G401.6 (cell line): ENCODE measurements around the gene CAMK2A.

ENCODE experiments used
- FAIRE-seq: peaks from 2 replicates; lab custom pipeline; 2012; peaks lifted over from hg19 to GRCh38; lab: Jason Lieb, UNC

Gene CAMK2A

DNA sequence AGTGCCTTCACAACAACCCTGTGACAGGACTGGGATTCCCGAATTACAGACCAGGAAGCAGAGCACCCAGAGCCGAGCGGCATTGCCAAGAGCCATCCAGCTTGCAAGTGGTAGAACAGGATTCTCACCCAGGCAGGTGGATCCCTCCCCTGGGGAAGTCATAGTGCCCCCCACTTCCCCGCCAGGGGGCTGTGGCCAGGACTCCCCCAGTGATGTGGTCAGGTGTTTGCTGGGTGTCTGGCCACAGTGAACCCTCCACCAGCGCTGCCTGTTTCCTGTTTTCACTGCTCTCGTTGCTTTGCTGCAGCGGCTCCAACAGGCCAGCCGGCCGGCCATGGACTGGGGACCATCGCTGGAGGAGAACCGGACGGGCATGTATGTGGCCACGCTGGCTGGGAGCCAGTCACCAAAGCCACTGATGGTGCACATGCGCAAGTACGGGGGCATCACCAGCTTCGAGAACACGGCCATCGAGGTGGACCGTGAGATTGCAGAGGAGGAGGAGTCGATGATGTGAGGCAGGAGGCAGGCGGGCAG, 80.4 kb downstream of the CAMK2A start:
- no peak for FAIRE-seq

DNA sequence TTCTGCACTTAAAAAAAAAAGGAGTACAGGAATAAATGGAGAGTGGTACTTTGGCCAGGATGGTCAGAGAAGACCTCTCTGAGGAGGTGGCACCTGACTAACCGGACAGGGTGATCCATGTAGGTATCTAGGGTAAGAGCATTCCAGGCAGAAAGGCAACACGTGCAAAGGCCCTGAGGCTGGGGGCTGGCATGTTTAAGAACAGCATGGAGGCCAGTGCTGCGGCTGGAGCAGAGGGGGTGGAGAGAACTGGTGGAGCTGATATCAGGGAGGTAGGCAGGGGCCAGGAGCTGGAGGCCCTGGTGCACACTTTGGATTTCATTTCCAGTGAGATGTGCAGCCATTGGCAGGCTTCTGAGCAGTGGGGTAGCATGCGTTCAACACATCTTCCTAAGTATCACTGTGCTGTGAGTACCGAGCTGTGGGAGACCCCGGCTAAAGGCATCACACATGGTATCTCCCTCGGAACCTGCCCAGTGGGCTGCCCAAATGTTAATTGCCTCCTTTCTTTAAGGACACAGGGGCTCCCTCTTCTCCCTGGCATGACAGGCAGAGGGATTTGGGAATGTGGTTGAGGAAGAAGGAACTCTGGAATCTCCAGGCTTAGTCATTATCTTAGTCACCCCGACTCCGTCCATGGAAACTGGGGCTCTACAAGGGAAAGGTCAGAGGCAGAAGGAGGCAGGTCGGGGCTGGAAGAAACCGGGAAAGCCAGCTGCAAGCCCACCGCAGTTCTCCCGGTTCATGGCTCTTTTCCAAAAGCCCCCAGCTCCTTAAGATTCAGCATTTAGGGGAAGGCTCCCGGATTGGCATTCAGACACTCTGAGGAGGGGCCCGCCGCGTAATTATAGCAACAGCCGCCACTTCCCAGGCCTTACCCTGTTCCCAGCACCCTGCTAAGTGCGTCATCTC, 81.1 kb downstream of the CAMK2A start:
- no peak for FAIRE-seq

DNA sequence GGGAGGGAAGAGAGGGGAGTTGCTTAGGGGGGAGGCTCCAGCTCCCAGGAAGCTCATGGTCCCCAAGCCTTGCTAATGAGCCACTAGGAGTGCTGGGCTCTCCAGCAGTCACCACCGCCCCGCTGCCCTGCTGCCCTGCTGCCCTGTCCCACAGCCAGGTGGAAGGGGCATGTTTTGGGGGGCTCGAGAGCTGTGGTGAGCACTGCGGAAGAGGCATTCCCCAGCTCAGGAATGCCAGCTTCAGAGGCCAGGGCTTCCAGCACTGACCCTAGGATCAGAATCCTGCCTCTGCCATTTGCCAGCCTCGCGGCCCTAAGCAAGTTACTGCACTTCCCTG, 82.8 kb downstream of the CAMK2A start:
- FAIRE-seq, result no peak

DNA sequence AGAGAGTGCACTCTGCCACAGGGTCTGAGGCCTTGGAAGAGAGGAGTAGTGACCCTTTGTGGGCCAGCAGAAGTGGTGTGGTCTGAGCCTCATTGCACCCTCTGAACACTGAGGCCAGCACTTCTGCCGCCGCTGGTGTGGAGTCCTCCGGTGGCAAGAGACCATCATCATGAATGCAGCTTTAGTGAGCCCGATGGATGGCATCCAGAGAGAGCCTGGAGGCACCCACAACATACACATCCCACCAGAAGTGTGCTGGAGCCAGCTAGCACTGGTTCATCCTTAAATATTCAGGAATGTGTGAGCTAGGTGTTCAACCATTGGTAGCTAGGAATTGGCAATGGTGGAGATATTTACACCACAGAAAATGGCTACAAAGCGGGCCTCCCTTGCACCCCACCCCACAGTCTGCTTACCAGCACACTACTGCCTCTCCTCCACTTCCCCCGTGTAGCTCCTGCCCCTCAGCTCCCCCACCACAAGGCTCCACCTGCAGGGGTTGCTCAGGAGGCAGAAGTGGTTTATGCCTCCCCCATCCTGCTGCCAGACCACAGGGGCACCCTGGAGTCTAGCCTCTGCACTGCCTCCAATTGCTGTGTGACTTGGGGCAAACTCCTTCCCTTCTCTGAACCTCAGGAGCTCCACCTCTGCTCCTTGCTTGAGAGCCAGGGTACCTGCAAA, 83.3 kb downstream of the CAMK2A start:
- FAIRE-seq, result no peak

DNA sequence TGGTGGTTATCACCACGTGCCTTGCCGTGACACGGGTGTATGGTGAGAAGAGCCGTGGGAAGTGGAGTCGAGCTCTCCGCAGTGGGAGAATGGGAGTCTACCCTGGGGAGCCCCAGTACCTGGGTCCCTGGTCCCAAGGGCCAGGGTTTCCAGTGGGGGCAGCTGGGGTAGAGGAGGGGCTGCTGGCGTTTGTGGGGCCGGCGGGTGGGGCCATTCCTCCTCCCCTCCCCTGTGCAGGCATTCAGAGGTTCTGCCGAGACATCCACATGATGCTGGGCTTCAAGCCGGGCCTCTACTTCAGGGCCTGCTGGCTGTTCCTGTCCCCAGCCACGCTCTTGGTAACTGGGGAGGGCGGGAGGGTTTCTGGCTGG, 85.0 kb downstream of the CAMK2A start:
- FAIRE-seq, result no peak

DNA sequence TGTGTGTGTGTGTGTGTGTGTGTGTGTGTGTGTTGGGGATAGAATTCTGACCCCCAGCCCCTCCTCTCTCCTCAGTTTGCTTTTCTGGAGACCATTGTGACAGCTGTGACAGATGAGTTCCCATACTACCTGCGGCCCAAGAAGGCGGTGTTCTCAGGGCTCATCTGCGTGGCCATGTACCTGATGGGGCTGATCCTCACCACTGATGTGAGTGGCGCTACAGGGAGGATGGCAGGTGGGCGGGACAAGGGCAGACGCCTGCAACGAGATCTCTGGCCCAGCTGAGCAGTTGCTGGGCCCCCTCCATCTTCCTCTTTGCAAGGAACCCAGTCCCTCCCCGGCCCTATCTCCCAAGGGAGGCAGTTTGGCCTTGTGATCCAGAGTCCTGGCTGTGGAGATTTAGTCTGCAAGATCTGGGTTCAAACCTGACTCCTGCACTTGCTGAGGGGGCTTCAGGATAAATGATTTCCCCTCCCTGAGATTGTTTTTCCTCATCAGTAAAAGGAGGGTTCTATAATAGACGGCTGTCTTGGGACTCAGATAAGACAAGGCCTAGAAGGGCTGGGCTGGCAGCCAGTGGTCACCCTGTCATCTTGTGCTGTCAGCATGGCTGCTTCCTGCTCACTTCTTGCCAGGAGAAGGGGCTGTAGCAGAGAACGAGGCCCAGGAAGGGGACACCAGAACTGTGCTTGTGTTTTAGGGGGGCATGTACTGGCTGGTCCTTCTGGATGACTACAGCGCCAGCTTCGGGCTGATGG, 85.6 kb downstream of the CAMK2A start:
- FAIRE-seq, result no peak

DNA sequence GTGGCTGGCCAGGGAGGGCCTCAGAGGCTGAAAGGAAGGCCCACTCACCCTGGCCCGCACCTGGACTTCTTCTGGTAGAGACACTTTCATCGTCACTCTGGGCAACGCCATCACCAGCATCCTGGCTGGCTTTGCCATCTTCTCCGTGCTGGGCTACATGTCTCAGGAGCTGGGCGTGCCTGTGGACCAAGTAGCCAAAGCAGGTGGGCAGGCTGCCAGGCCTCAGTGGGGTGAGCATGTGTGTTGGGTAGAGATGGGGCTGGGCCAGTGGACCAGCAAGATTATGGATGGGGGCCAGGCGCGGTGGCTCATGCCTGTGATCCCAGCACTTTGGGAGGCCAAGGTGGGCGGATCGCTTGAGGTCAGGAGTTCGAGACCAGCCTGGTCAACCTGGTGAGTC, 87.1 kb downstream of the CAMK2A start:
- no peak for FAIRE-seq

DNA sequence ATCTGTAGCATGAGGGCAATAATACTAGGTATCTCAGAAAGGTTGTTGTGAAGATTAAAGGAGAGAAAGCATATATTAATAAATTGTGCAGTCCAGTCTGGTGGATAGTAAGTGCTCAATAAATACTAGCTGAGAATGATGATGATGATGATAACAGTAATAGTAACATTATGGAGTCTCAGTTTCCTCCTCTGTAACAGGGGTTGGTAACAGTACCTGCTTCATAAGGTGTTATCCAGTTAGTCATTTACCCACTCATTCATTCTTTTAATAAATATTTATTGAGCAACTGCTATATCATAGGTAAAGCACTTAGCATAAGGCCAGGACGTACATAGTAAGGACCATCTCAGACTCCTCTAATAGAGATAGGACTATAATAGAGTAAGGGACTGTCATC, 92.1 kb downstream of the CAMK2A start:
- FAIRE-seq, result no peak

DNA sequence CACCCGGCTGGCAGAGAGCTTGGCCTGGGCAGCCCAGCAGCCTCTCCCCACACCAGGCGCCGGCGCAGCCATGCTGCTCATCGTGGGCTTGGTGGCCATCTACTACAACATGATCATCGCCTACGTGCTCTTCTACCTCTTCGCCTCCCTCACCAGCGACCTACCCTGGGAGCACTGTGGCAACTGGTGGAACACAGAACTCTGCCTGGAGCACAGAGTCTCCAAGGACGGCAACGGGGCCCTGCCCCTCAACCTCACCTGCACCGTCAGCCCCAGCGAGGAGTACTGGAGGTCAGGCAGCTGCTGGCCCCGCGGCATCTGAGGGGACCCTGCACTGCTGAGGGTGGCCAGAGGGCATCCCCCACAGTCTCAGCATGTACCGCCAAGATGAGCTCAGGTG, 92.6 kb downstream of the CAMK2A start:
- no peak for FAIRE-seq

DNA sequence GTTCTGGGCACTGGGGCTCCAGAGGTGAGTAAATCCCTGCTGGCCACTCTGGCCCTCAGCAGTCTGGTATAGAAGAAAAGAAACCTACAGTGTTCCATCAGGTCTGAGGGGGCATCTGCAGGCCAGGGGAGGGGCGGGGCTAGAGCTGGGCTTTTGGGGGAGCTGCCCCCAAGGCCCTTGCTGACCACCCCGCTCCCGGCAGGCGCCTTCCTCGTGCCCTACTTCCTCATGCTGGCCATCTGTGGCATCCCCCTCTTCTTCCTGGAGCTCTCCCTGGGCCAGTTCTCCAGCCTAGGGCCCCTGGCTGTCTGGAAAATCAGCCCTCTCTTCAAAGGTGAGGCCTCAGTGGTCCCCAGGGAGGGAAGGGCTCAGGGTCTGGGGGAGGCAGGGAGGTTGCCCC, 93.1 kb downstream of the CAMK2A start:
- no peak for FAIRE-seq

DNA sequence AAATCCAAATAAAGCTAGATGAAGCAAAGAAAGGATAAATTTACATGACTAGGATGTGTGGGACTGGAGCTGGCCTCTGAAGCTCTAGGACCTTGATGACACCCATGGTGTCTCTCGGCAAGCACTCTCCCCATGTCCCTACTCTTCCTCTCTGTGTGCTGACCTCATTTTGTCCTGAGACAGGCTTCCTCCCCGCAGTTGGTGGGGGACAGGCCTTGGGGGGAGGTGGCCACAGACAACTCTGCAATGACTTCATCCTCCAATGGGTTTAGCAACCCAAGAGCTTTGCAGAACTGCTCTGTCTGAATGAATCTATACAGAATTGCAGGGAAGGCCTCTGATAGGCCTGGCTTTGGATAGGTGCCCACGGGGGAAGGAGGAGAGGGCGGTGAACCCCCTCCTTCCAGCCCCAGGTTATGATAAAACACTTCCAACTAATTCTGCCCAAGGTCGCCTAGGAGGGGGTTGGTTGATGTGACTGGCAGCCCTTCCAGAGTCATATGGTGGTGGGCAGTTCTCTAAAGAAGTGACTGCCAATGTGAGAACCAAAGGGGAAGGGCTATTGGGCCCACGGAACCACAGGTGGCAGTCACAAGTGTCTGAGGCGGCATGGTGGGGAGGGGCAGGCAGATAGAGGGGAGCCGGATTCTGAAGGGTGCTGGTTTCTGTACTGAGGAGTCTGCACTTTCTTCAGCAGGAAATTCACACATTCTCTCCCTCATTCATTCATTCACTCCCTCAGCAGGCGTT, 93.7 kb downstream of the CAMK2A start:
- no peak for FAIRE-seq

DNA sequence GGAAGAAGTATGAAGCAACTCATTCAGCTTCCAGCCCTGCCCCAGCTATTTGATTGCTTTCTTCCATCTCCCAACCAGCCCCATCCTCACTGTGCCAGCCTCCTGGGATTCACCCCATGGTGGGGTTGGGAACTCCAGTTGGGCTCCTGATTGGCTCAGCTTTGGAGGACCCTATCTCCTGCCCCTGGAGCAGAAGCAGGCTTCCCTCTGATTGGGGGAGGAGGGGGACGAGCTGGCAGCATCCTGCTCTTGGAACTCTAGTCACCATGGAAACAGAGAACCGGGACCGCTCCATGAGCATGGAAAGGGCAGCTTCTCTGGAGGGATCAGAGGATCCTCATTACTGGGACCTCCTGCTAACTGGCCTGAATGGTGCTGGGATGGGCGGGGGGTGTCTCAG, 97.1 kb downstream of the CAMK2A start:
- no peak for FAIRE-seq

DNA sequence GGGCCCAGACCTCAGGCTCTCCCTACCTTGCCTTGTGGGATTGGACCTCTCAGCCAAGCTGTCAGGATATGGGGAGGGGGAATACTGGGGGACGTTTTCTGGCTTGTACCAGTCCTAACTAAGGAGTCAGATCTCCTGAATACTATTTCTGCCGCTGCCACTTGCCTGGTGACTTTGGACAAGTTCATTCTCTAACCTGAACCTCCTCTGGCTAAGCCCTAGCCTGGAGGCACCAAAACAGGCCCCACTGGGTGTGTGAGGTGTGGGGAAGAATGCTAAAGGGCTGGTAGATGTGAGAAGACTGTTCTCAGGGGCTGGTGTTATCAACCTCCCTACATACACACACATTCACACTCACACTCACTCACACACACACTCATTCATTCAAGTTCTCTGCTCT, 98.6 kb downstream of the CAMK2A start:
- no peak for FAIRE-seq

DNA sequence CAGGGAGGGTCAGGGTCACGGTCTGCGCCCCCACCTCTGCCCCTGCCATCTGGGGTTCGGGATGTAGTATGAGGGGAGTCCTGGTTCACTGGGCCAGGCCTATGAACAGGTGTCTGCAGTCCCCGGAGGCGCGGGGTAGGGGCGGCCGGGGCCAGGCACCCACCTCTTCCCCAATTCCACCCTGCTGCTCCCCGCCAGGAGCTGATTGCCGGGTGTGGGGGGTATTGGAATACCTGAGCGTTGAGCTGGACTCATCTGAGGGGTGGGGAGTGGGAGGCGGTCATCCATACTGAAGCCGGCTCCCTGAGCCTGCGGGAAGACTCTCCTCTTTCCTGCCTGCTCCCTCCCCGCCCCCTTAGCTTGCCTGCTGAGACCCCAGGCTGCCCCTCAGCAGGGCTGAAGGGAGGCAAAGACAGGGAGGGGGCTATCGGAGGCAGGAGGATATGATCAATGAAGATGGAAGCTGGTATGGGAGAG, 99.0 kb downstream of the CAMK2A start:
- FAIRE-seq, result no peak

DNA sequence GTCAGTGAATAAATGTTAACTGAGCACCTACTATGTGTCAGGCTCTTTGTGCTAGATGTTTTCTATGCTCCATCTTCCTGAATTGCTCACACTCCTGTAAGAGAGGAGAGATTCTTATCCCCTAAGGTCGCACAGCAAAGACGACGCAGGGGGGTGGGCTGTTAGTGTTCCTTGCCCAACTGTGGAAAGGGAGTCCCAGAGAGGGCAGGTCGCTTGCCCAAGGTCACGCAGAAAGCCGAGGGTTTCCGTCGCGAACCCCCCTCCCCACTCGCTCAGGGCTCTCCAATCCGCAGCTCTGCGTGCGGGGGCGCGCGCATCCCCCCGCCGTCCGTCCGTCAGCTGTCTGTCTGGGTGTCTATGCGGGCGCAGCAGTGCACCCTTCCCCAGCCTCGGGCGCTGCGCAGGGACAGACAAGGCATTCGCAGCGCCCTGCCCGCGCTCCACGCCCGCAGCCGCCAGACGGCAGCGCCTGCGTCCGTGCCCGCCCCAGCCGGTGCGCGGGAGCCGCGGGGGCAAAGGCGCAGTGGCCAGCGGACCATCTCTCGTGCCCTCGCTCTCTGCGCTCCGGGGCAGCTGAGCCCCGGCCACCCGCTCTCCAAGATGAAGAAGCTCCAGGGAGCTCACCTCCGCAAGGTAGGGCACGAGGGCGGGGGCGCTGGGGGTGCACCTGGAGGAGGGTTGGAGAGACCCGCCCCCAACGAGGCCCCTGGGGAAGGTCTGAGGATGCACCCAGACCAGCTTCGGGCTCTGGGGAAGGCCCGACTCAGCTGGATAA, 99.7 kb downstream of the CAMK2A start, which contains the start of gene SLC6A7:
Gene SLC6A7 (plus strand): TSS at position 335 of the 775 bp plus-strand sequence. CDS start 266 bp downstream, at position 601.
- FAIRE-seq, result no peak

DNA sequence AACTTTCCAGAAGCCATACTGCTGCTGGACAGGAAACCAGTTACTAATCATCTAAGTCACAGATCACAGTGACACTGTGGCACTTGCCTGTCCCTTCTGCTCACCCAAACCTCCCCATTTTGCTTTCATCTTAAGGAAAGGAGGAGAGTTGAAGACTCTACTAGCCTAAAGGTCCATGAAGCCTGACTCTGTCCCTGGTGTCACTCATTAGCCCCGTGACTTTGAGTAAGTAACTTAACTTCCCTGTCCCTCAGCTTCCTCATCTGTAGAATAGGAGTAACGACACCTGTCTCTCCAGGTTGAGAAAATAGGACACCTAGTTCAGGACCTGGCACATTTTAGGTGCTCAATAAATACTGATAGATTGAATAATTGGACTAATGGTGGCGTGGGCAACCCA, 100.2 kb downstream of the CAMK2A start:
- FAIRE-seq, result no peak

DNA sequence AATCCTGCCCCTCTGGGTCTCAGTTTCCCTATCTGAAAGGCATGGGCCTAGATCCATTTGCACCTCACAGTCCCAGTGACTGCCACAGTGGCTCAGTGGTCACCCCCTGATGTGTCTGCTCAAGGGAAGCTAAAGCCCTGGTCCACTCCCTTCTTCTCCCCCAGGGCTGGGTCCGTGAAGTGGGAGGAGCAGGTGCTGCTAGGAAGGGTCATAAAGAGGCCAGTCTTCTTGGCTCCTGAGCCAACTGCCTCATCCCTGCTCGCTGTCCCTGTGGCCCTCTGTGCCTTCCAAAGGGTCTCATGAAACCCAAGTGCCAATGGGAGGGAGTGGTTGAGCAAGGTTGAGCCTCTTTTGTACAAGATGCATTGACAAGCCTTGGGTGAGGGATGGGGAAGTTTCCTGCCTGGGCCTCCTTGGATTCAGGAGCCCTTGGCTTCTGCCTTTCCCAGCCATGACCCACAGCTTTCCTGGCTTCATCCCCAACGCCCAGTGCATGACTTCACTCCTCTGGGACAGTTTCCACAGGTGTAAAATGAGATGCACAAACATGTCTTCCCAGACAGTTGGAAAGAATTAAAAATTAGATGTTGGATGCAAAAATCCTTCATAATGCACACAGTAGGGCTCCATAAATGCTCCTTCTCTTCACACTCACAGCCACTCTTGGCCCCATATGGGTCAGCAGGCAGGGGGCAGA, 101.3 kb downstream of the CAMK2A start:
- FAIRE-seq, result no peak

DNA sequence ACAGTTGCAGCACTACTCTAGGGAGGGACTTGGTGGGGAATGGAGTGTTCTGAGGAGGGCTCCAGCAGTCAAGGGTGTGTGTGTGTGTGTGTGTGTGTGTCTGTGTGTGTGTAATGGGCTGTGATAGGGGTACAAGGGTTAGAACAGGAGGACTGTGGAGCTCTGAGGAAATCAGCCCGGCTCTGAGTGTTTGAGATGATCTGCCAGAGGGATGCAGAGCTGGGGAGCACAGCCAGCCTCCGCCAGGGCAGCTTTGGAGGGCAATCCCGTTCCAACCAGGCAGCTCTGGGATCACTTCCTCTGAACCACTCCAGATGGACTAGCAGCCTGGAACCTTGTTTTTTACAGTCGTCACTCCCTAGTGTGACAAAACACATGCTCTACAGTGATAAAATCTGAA, 102.7 kb downstream of the CAMK2A start:
- no peak for FAIRE-seq

DNA sequence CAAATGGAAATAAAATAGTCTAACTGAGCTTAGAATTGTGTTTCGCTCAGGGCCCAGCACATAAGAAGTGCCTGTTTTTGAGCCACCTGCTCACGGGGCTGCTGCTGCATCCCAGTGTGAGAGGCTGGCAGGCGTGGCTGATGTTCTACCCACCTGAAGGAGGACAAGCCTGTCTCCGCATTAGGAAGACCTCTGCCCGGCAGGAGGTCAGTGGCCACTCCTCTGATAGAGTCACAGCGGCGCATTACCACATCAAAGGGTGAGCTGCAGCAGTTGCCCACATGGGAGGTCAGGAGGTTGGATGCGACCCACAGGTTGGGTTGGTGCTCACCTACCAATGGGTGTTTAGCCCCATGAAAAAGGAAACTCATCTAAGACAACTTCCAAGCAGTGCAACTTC, 103.4 kb downstream of the CAMK2A start:
- FAIRE-seq, result no peak
